ENCODE results near the gene KIF2A.

Gene KIF2A

DNA sequence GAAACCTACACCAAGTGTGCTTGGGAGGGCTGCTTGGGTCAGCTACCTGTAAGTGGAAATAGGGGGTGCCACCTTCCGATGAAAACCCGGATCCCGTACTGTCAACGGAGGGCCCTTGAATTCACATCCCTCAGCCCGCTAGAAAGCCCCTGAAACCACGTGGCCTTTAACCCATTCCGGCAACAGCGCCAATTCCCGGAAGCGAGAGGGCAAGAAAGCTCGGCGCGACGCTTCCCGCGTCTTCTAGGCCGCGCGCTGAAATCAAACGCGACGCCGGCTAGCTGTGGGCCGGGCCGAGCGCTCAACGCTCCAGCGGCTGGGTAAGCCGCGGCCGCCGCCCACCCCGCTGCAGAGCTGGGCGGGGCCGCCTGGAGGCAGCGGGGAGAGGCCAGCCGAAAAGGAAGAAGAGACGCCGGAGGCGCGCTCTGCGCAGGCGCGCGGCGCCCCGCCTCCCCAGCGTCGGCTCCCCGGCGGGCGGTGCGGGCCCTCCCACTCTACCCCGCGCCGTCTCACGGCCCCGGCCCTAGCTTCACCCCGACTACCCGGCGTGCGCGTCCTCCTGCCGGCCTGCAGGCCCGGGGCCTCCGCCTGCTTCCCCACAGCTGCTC lies at the start of gene KIF2A:
KIF2A (plus strand) TSS at position 492 of the 608 bp plus-strand sequence. CDS start 267 bp downstream, outside the sequence.
- DNase-seq (ENCODE audit: extremely low spot score), result peak; percentile 96
- POLR2A ChIA-PET, result interaction anchor here (0.8 to 1.3 kb wide), 6 partner anchors 9 to 98 kb away, joined by 3 to 6 read pairs (median 3); partner anchors contain the start of gene DIMT1
- CTCF ChIA-PET, result interaction anchor here (0.9 kb wide), 1 partner anchor 14 kb away, joined by 3 read pairs; no protein-coding TSS in a partner anchor
- TF ChIP-seq L3MBTL2 (conservative IDR thresholded peaks at IDR 0.05), result peak; percentile 99
- TF ChIP-seq NFRKB (IDR thresholded peaks at IDR 0.05), result no peak
- peak; percentile 89 for TF ChIP-seq ELF4 (IDR thresholded peaks at IDR 0.05)

DNA sequence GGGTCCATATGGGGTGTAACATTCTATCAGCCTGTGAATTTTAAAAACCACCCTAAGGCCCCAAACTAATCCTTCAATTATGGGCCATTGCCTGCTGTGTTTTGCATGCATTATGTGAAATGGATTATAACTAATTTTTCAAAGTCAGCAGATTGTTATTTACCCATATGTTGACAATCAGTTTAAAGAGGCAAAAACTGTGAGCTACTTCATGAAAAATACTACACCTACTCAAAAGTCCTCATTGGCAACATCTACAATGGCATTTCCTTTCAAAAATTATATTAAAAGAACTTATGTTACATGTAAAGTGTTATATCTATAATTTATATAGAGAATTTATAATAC lies 49.0 kb upstream of the KIF2A start:
- no peak for TF ChIP-seq ELF4 (IDR thresholded peaks at IDR 0.05)
- TF ChIP-seq L3MBTL2 (conservative IDR thresholded peaks at IDR 0.05), result no peak
- TF ChIP-seq, protein P1, sequence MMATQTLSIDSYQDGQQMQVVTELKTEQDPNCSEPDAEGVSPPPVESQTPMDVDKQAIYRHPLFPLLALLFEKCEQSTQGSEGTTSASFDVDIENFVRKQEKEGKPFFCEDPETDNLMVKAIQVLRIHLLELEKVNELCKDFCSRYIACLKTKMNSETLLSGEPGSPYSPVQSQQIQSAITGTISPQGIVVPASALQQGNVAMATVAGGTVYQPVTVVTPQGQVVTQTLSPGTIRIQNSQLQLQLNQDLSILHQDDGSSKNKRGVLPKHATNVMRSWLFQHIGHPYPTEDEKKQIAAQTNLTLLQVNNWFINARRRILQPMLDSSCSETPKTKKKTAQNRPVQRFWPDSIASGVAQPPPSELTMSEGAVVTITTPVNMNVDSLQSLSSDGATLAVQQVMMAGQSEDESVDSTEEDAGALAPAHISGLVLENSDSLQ (IDR thresholded peaks at IDR 0.05), result no peak
- no peak for TF ChIP-seq FOXK2 (IDR thresholded peaks at IDR 0.05)
- no peak for TF ChIP-seq CTBP1 (IDR thresholded peaks at IDR 0.05; ENCODE audit: borderline replicate concordance)
- TF ChIP-seq TARDBP (IDR thresholded peaks at IDR 0.05), result no peak
- TF ChIP-seq SUZ12 (IDR thresholded peaks at IDR 0.05), result no peak
- no peak for TF ChIP-seq FOXM1 (IDR thresholded peaks at IDR 0.05; ENCODE audit: borderline replicate concordance)
- no peak for TF ChIP-seq FOXA1 (IDR thresholded peaks at IDR 0.05)
- no peak for TF ChIP-seq HDGF (IDR thresholded peaks at IDR 0.05; ENCODE audit: borderline replicate concordance)
- no peak for TF ChIP-seq LEF1 (IDR thresholded peaks at IDR 0.05; ENCODE audit: borderline replicate concordance)
- no peak for TF ChIP-seq BHLHE40 (IDR thresholded peaks at IDR 0.05; ENCODE audit: borderline replicate concordance)
- no peak for TF ChIP-seq ZNF384 (IDR thresholded peaks at IDR 0.05)
- TF ChIP-seq NFRKB (IDR thresholded peaks at IDR 0.05), result no peak
- TF ChIP-seq SP1 (IDR thresholded peaks at IDR 0.05), result no peak
- CTCF ChIA-PET, result no interaction called here
- no peak for DNase-seq (ENCODE audit: extremely low spot score)
- POLR2A ChIA-PET, result no interaction called here

- ChIA-PET CTCF (interaction anchor here (0.5 kb wide), 1 partner anchor 98 kb away, joined by 4 read pairs; no protein-coding TSS in a partner anchor), POLR2A (no interaction called here)
- no peak for DNase-seq (ENCODE audit: extremely low spot score)
- TF ChIP-seq LEF1 (IDR thresholded peaks at IDR 0.05; ENCODE audit: borderline replicate concordance) (no peak), NFRKB (IDR thresholded peaks at IDR 0.05) (no peak), FOXM1 (IDR thresholded peaks at IDR 0.05; ENCODE audit: borderline replicate concordance) (no peak), TARDBP (IDR thresholded peaks at IDR 0.05) (no peak), HDGF (IDR thresholded peaks at IDR 0.05; ENCODE audit: borderline replicate concordance) (no peak), FOXK2 (IDR thresholded peaks at IDR 0.05) (no peak), SP1 (IDR thresholded peaks at IDR 0.05) (no peak), ELF4 (IDR thresholded peaks at IDR 0.05) (no peak), ZNF384 (IDR thresholded peaks at IDR 0.05) (no peak), FOXA1 (IDR thresholded peaks at IDR 0.05) (no peak), CTBP1 (IDR thresholded peaks at IDR 0.05; ENCODE audit: borderline replicate concordance) (no peak), ARNT (IDR thresholded peaks at IDR 0.05) (no peak), SUZ12 (IDR thresholded peaks at IDR 0.05) (no peak)
- TF ChIP-seq, protein P1 (IDR thresholded peaks at IDR 0.05), result no peak
These were observed 47.4 kb upstream of the KIF2A start for GRCh38 chr5:62258654-62259053.

DNA sequence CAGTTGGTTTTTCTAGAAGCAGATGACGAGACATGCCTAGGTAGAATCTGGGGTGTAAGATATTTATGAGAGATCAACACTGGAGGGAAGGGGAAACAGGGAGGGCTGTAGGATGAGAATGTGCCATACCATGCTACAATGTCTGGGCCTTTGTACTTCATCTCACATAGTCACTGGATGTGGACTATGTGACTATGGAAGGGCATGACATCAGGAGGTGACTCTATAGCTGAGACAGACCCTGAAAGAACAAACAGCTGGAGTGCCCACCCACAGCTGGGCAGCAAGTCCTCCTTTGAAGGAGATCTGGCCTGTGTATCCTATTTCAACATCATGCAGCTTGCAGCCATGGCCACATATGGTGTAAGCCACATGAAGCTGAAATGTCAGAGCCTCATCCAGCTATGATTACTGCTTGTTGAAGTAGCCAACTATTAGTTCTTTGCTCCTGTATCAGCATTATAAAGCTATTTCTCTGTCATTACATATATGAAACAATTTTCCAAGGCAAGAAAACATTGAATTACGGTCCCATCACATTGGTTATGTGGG lies 46.2 kb upstream of the KIF2A start:
- TF ChIP-seq ARNT (IDR thresholded peaks at IDR 0.05), result no peak
- TF ChIP-seq LEF1 (IDR thresholded peaks at IDR 0.05; ENCODE audit: borderline replicate concordance), result no peak
- no peak for TF ChIP-seq SUZ12 (IDR thresholded peaks at IDR 0.05)
- no peak for TF ChIP-seq L3MBTL2 (conservative IDR thresholded peaks at IDR 0.05)
- no peak for TF ChIP-seq NFRKB (IDR thresholded peaks at IDR 0.05)
- no peak for TF ChIP-seq HDGF (IDR thresholded peaks at IDR 0.05; ENCODE audit: borderline replicate concordance)
- TF ChIP-seq FOXM1 (IDR thresholded peaks at IDR 0.05; ENCODE audit: borderline replicate concordance), result no peak
- TF ChIP-seq, protein P1 (IDR thresholded peaks at IDR 0.05), result no peak
- TF ChIP-seq FOXA1 (IDR thresholded peaks at IDR 0.05), result no peak
- no peak for TF ChIP-seq SP1 (IDR thresholded peaks at IDR 0.05)
- TF ChIP-seq BHLHE40 (IDR thresholded peaks at IDR 0.05; ENCODE audit: borderline replicate concordance), result no peak
- TF ChIP-seq ZNF384 (IDR thresholded peaks at IDR 0.05), result no peak
- TF ChIP-seq ELF4 (IDR thresholded peaks at IDR 0.05), result no peak
- TF ChIP-seq TARDBP (IDR thresholded peaks at IDR 0.05), result no peak
- TF ChIP-seq FOXK2 (IDR thresholded peaks at IDR 0.05), result no peak
- TF ChIP-seq CTBP1 (IDR thresholded peaks at IDR 0.05; ENCODE audit: borderline replicate concordance), result no peak
- ChIA-PET POLR2A (no interaction called here), CTCF (no interaction called here)
- DNase-seq (ENCODE audit: extremely low spot score), result no peak

- CTCF ChIA-PET, result no interaction called here
- POLR2A ChIA-PET, result no interaction called here
- TF ChIP-seq, protein P1 (IDR thresholded peaks at IDR 0.05), result no peak
- TF ChIP-seq TARDBP (IDR thresholded peaks at IDR 0.05) (no peak), LEF1 (IDR thresholded peaks at IDR 0.05; ENCODE audit: borderline replicate concordance) (no peak), BHLHE40 (IDR thresholded peaks at IDR 0.05; ENCODE audit: borderline replicate concordance) (no peak), SUZ12 (IDR thresholded peaks at IDR 0.05) (no peak), ARNT (IDR thresholded peaks at IDR 0.05) (no peak), NFRKB (IDR thresholded peaks at IDR 0.05) (no peak), FOXA1 (IDR thresholded peaks at IDR 0.05) (no peak), ZNF384 (IDR thresholded peaks at IDR 0.05) (no peak), FOXK2 (IDR thresholded peaks at IDR 0.05) (no peak), HDGF (IDR thresholded peaks at IDR 0.05; ENCODE audit: borderline replicate concordance) (no peak), L3MBTL2 (conservative IDR thresholded peaks at IDR 0.05) (no peak), CTBP1 (IDR thresholded peaks at IDR 0.05; ENCODE audit: borderline replicate concordance) (no peak), FOXM1 (IDR thresholded peaks at IDR 0.05; ENCODE audit: borderline replicate concordance) (no peak), SP1 (IDR thresholded peaks at IDR 0.05) (no peak)
- no peak for DNase-seq (ENCODE audit: extremely low spot score)
These were observed 45.5 kb upstream of the KIF2A start for GRCh38 chr5:62260513-62260912.
